ENCODE results near the gene MRGPRF.

DNA sequence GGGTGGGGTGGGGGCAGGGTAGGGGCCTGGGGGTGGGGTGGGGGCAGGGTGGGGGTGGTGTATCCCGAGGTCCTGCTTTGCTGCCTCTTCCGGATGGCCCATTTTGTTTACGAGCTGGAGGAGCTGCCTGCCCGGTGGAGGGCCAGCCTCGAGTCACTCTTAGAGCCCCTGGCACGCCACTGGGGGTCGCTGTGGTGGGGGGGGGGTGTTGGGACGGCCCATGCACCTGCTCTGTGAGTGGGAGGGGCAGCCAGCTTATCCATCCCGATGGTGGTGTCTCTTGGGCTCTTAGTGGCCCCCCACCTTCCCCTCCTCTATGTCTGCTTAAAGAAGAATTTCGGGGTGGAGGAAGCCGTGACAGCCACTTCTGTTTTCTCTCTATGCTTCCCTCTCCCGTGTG is 56.9 kb downstream of the MRGPRF start:
- TF ChIP-seq ZBTB7A (tag by site-specific recombination; IDR thresholded peaks at IDR 0.05; ENCODE audit: low read depth) (no peak), YY1 (tag by site-specific recombination; IDR thresholded peaks at IDR 0.05) (no peak), ZNF792 (tag by site-specific recombination; IDR thresholded peaks at IDR 0.05) (no peak), ZNF23 (tag by site-specific recombination; IDR thresholded peaks at IDR 0.05; ENCODE audit: borderline replicate concordance) (no peak), ZNF121 (tag by site-specific recombination; IDR thresholded peaks at IDR 0.05) (no peak)
- TF ChIP-seq, protein P1, sequence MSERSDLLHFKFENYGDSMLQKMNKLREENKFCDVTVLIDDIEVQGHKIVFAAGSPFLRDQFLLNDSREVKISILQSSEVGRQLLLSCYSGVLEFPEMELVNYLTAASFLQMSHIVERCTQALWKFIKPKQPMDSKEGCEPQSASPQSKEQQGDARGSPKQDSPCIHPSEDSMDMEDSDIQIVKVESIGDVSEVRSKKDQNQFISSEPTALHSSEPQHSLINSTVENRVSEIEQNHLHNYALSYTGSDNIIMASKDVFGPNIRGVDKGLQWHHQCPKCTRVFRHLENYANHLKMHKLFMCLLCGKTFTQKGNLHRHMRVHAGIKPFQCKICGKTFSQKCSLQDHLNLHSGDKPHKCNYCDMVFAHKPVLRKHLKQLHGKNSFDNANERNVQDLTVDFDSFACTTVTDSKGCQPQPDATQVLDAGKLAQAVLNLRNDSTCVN (tag by site-specific recombination; optimal IDR thresholded peaks at IDR 0.05), result no peak
- TF ChIP-seq, protein P2, sequence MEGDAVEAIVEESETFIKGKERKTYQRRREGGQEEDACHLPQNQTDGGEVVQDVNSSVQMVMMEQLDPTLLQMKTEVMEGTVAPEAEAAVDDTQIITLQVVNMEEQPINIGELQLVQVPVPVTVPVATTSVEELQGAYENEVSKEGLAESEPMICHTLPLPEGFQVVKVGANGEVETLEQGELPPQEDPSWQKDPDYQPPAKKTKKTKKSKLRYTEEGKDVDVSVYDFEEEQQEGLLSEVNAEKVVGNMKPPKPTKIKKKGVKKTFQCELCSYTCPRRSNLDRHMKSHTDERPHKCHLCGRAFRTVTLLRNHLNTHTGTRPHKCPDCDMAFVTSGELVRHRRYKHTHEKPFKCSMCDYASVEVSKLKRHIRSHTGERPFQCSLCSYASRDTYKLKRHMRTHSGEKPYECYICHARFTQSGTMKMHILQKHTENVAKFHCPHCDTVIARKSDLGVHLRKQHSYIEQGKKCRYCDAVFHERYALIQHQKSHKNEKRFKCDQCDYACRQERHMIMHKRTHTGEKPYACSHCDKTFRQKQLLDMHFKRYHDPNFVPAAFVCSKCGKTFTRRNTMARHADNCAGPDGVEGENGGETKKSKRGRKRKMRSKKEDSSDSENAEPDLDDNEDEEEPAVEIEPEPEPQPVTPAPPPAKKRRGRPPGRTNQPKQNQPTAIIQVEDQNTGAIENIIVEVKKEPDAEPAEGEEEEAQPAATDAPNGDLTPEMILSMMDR (tag by site-specific recombination; IDR thresholded peaks at IDR 0.05), result no peak
- TF ChIP-seq, protein P3, sequence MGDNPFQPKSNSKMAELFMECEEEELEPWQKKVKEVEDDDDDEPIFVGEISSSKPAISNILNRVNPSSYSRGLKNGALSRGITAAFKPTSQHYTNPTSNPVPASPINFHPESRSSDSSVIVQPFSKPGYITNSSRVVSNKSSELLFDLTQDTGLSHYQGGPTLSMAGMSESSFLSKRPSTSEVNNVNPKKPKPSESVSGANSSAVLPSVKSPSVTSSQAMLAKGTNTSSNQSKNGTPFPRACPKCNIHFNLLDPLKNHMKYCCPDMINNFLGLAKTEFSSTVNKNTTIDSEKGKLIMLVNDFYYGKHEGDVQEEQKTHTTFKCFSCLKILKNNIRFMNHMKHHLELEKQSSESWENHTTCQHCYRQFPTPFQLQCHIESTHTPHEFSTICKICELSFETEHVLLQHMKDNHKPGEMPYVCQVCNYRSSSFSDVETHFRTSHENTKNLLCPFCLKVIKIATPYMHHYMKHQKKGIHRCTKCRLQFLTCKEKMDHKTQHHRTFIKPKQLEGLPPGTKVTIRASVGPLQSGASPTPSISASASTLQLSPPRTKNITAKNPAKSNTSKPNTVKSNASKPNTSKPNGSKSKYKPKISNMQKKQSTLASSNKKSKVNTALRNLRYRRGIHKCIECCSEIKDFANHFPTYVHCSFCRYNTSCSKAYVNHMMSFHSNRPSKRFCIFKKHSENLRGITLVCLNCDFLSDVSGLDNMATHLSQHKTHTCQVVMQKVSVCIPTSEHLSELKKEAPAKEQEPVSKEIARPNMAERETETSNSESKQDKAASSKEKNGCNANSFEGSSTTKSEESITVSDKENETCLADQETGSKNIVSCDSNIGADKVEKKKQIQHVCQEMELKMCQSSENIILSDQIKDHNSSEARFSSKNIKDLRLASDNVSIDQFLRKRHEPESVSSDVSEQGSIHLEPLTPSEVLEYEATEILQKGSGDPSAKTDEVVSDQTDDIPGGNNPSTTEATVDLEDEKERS (tag by site-specific recombination; IDR thresholded peaks at IDR 0.05), result no peak
- TF ChIP-seq, protein P4, sequence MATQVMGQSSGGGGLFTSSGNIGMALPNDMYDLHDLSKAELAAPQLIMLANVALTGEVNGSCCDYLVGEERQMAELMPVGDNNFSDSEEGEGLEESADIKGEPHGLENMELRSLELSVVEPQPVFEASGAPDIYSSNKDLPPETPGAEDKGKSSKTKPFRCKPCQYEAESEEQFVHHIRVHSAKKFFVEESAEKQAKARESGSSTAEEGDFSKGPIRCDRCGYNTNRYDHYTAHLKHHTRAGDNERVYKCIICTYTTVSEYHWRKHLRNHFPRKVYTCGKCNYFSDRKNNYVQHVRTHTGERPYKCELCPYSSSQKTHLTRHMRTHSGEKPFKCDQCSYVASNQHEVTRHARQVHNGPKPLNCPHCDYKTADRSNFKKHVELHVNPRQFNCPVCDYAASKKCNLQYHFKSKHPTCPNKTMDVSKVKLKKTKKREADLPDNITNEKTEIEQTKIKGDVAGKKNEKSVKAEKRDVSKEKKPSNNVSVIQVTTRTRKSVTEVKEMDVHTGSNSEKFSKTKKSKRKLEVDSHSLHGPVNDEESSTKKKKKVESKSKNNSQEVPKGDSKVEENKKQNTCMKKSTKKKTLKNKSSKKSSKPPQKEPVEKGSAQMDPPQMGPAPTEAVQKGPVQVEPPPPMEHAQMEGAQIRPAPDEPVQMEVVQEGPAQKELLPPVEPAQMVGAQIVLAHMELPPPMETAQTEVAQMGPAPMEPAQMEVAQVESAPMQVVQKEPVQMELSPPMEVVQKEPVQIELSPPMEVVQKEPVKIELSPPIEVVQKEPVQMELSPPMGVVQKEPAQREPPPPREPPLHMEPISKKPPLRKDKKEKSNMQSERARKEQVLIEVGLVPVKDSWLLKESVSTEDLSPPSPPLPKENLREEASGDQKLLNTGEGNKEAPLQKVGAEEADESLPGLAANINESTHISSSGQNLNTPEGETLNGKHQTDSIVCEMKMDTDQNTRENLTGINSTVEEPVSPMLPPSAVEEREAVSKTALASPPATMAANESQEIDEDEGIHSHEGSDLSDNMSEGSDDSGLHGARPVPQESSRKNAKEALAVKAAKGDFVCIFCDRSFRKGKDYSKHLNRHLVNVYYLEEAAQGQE (tag by site-specific recombination; IDR thresholded peaks at IDR 0.05), result no peak
